Measurements from ENCODE around the gene PTPN12. TPM values are rescaled to one million over a fixed set of nuclear protein-coding genes. Genes with fewer than 3 reads are reported as not detected.

PTPN12 gene
- total and polyA plus RNA-seq, 2 of the 4 experiments (the other 2 are of a cell fraction) = 24.7 to 31.0 TPM

DNA sequence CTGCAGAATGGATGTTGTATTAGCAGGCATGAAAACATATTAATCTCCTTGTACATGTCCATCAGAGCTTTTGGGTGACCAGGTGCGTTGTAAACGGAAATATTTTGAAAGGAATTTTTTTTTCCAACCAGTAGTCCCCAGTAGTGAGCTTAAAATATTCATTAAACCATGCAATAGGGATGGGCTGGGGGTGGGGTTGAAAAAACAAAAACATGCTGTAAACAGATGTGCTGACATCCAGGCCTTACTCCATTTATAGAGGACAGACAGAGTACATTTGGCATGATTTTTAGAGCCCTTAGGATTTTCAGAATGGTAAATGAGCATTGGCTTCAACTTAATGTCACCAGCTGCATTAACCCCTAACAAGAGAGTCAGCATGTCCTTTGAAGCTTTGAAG is 50.2 kb downstream of the PTPN12 start:
- TF ChIP-seq POLR2A (IDR thresholded peaks at IDR 0.05; ENCODE audit: low read depth, low read length) = no peak
- no peak overlapping the region for H3K4me2 ChIP-seq (ENCODE audit: low read depth, low read length)
- peaks cover 17 to 47% of the 10 kb centered on the region in 2 experiments for H3K79me1 ChIP-seq (ENCODE audit: low read depth in 1 of 2, low read length in 2 of 2)
- no peak overlapping the region for H2AFZ ChIP-seq (replicated peaks; ENCODE audit: low read length, poor library complexity)
- H2BK120ac ChIP-seq (ENCODE audit: low read depth, low read length) = no peak overlapping the region
- ChIA-PET POLR2A (ENCODE audit: unreplicated experiment) (no interaction called here), CTCF (no interaction called here)
- H3K14ac ChIP-seq (replicated peaks; ENCODE audit: low read depth, low read length) = no peak overlapping the region
- in situ Hi-C loops (cut with MboI; ENCODE audit: low sequenced_read_pairs) (no loop called here), intact Hi-C loops (cut with micrococcal nuclease) (no loop called here), dilution Hi-C loops (cut with HindIII; ENCODE audit: low sequenced_read_pairs, unreplicated experiment) (no loop called here)
- H4K91ac ChIP-seq (ENCODE audit: insufficient read depth, low read depth, low read length) = no peak overlapping the region
- no peak overlapping the region for H2BK20ac ChIP-seq (ENCODE audit: low read depth, low read length)
- H3K36me3 ChIP-seq (ENCODE audit: control insufficient read depth, insufficient read depth, low read length) = peaks cover 17% of the 10 kb centered on the region
- no peak overlapping the region for H3K56ac ChIP-seq (ENCODE audit: extremely low read depth, insufficient read depth, low read length)
- no peak overlapping the region for H3K4me3 ChIP-seq (ENCODE audit: insufficient read depth, low read depth, low read length)
- no peaks in the 10 kb centered on the region for H3K27me3 ChIP-seq (ENCODE audit: control insufficient read depth, insufficient read depth, low read length)
- BruUV-seq (replicated peaks) = no TSS peak
- H3K4ac ChIP-seq (ENCODE audit: low read depth, low read length) = no peak overlapping the region
- H2AK9ac ChIP-seq (replicated peaks; ENCODE audit: low read depth, low read length, poor library complexity) = no peak overlapping the region
- H3K4me1 ChIP-seq (ENCODE audit: control insufficient read depth, insufficient read depth, low read length) = no peaks in the 10 kb centered on the region
- no peak overlapping the region for H2BK5ac ChIP-seq (ENCODE audit: low read depth, low read length, poor library complexity, severe bottlenecking)
- no peak for DNase-seq
- H4K8ac ChIP-seq (ENCODE audit: low read depth in 2 of 2, low read length in 2 of 2) = no peak overlapping the region; a peak in 1 of 4 replicates
- no peaks in the 10 kb centered on the region for H3K9me3 ChIP-seq (ENCODE audit: control insufficient read depth, insufficient read depth, low read length)
- H2BK15ac ChIP-seq (ENCODE audit: low read depth, low read length) = no peak overlapping the region
- H4K20me1 ChIP-seq (ENCODE audit: insufficient read depth, low read length) = no peaks in the 10 kb centered on the region; the same call in 1 of the 2 replicates
- H3K23ac ChIP-seq (ENCODE audit: low read depth, low read length) = no peak overlapping the region
- no peaks in the 10 kb centered on the region; the same call in 1 of the 2 replicates for H3K9me1 ChIP-seq (ENCODE audit: insufficient read depth, low read length)
- H2AK5ac ChIP-seq (ENCODE audit: low read depth, low read length) = no peak overlapping the region
- no peak for ATAC-seq (ENCODE audit: low read depth)
- no peak overlapping the region for H4K5ac ChIP-seq (ENCODE audit: low read depth, low read length)
- H3K18ac ChIP-seq (ENCODE audit: low read depth, low read length) = no peak overlapping the region
- no CpG with 5 or more reads among the region's 2 CpGs for WGBS, 2 experiments (ENCODE audit: extremely low coverage in 2 of 2, insufficient read length in 1 of 2)
- H3K27ac ChIP-seq (ENCODE audit: insufficient read depth, low read length) = no peak overlapping the region
- no peak overlapping the region for H3K9ac ChIP-seq (ENCODE audit: low read depth, low read length)

All from IMR-90 (cell line).